CD4-positive, alpha-beta T cell treated with Interleukin-10 for 1 hour (primary cell): ENCODE measurements around the gene MED10.
A peak's percentile ranks its signal among the peaks of the same experiment; 100 is the strongest.

Experiments used
- DNase-seq: peaks from one replicate; pipeline ENCODE4 v3.0.0-alpha.2; 2020

Gene MED10

GRCh38 chr5:6398570-6399230 lies 20.4 kb upstream of the MED10 start:
- DNase-seq, result no peak

DNA sequence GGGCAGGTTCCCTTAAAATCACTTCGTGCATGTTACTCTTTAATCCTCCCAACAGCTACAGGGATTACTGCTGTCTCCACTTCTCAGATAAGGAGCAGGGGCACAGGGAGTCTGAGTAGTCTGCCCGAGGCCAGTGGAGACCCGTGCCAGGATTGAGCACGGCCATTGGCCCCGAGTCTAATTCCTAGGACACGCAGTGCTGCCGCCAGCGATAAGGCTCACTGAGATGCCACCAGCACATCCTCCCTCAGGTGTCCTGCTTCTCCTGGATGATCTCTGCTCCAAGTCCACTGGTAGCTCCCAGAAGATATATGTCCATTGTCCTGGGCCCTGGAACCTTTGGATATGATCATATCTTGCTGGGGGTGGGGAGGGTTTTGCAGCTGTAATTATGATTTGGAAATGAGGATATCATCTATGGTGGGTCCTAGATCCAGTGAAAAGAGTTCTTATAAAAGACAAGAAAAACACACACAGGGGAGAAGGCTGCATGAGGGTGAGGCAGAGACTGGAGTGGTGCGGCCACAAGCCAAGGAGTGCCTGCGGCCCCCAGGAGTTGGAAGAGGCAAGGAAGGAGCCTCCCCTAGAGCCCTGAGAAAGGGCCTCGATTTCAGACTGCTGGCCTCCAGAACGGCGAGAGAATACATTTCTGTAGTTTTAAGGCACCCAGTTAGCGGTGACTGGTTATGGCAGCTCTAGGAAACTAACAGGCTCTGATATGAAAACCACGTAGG lies 19.4 kb upstream of the MED10 start:
- no peak for DNase-seq

- no peak for DNase-seq
Measured at GRCh38 chr5:6396836-6397535, 18.6 kb upstream of the MED10 start.

- no peak for DNase-seq
Measured at GRCh38 chr5:6396043-6396442, 17.7 kb upstream of the MED10 start.

DNA sequence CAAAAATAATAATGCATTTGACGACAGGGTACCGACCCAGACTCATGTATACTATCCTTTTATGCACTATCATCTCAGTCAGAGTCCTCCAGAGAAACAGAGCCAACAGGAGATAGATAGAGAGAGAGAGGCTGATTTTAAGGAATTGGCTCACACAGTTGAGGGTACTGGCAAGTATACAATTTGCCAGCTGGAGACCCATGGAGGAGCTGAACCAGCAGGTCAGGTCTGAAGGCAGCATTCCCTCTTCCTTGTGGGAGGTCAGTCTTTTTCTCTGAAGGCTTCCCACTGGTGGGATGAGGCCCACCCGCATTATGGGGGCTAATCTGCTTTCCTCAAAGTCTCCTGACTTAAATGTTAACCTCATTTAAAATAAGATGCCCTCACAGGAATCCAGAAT lies 17.3 kb upstream of the MED10 start:
- no peak for DNase-seq

DNA sequence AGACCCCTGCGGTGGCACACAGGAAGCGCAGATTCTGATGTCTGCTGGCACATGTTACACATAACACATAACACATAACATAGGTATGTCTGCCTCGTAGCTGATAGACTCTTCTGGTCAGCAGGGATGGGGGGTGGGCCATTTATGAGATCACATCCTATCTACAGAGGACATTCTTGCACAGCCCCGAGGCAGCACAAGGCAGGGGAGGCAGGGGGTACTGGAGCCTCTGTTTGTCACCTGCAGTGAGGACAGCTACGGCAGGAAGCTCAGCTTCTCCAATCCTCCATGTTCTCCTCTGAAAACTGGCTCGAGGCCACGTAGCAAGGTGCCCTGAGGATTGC lies 16.7 kb upstream of the MED10 start:
- DNase-seq, result no peak

DNA sequence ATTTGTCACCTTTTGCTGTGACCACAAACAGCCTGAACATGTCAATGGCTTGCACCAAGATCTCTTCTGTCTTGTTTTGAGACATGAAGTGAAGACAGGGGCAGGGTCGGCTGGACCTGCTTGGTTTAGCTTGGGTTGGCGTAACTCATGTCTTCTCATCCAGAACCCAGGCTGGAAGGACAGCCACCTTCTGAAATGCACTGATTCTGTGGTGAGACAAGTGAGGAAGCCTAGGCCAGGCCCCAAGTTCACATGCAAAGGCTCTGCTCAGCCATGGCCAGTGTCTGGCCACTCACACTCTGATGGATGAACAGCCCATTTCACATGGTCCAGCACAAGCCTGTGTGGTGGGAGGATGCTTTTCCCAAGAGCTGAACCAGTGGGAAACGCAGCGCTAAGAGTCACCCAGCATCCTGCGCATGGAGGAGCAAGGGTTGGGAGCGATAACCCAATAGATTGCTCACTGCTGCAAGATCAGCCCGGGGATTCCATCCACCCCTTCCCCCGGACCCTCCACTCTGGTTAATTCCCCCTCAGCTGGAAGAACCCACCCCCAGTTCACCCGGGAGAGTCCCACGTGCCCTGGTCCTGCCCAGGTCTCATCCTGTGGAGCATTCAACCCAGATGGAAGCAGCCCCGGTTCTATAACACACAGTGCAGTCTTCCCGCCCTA lies 16.2 kb upstream of the MED10 start:
- no peak for DNase-seq

DNA sequence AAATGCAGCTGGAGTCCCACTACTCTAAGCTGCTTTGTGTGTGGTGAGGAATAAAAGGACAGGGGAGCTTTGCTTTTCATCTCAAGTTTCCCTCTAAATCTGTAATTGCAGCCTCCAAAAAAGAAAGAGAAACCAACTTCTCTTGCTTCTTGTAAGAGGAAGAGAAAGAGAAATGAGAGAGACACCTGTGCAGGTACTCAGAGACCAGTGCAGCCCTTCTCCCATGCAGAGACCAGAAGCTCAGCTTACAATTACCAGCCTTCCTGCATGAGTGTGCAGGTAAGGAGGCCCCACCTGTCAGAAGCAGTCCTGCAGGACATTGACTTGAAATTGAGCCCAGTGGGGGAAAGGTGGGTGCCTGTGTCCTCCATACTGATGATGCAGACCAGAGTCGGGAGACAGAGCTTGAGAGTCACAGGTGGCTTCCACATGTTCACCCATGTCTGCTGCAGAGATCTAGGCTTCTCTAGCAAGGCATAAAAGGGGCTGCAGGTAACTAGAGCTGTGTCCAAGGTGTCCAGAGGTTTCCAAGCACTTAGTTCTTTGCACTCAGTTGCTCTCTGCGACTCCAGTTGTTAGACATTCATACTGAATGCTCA lies 15.3 kb upstream of the MED10 start:
- no peak for DNase-seq

DNA sequence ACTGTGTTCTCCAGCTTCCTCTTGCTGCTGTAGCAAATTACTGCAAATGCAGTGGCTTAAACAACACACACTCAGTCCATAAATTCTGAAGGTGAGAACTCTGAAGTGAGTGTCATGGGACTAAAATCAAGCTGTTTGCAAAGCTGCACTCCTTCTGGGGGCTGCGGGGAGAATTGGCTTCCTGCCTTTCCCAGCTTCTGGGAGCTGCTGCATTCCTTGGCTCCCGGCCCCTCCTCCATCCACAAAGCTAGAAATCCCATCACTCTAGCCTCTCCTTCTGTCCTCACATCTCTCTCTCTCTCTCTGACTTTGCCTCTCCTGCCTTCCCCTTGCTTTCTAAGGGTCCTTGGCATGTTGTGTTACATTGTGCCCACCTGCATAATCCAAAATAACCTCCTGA lies 14.2 kb upstream of the MED10 start:
- no peak for DNase-seq

- DNase-seq, result no peak
Measured at GRCh38 chr5:6391151-6391550, 12.8 kb upstream of the MED10 start.

GRCh38 chr5:6389946-6390530 lies 11.7 kb upstream of the MED10 start:
- no peak for DNase-seq

- no peak for DNase-seq
Measured at GRCh38 chr5:6389397-6389796, 11.1 kb upstream of the MED10 start.

- DNase-seq, result no peak
Measured at GRCh38 chr5:6387970-6388369, 9.6 kb upstream of the MED10 start.

DNA sequence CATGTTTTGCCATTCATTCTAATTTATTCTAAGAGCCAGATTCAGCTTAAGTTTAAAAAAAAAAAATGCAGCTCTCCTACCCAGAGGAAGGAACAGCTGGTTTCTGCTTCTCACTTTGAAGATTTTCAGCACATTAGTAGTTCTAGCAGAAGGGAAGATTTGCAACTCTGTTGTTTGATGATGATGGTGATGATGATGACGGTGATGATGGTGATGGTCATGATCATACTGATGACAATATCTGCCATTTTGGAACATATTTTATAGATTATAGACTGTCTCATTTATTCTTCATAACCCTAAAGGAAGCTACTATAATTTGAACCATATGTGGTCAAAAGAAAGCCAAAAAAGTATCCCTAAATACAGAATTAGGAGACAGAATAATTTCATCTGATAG lies 7.9 kb upstream of the MED10 start:
- no peak for DNase-seq

DNA sequence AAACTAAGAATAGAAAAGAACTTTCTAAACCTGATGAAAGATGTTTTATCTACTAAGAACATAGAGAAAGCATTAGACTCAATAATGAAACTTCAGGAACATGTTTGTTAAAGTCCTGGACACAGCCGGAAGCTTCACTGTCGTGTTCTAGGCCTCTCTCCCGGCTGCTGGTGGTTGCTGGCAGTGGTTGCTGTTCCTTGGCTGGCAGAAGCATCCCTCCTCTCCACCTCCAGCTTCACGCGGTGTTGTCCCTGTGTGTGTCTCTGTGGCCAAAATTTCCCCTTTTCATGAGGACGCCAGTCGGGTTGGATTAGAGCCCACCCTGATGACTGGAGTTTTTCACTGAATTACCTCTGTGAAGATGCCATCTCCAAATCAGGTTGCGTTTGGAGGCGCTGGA lies 6.5 kb upstream of the MED10 start:
- DNase-seq, result no peak

- DNase-seq, result no peak
Measured at GRCh38 chr5:6383376-6383775, 5.0 kb upstream of the MED10 start.

- DNase-seq, result no peak
Measured at GRCh38 chr5:6379246-6379645, 899 bp upstream of the MED10 start.

- DNase-seq, result no peak
Measured at GRCh38 chr5:6378766-6379103, 388 bp upstream of the MED10 start.

- DNase-seq, result peak; percentile 16
Measured at GRCh38 chr5:6377582-6377904, 804 bp downstream of the MED10 start.

DNA sequence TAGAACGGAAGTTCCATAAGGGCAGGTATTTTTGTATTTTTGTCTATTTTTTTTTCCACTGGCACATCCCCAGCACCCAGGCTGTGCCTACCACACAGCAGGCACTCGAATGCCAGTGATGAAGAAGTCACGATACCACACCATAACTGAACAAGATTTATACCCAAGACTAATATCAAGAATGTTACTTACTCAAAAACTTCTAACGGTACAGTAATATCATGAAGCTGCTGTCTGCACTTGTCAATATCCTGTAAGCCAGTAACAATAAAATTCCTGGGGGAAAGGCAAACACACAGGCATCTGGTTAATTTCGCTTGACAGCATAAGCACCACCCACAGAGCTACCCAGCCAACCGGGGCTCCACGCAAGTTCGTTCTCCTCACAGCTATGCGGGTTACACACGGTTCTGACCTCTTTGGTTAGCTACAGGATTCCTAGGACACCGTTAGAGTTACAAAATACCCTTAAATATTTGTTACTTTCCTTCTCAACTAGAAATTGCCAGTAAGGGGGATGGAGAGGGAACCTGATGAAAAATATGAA lies 1.3 kb downstream of the MED10 start:
- DNase-seq, result no peak

- DNase-seq, result no peak
Measured at GRCh38 chr5:6373081-6373846, 5.1 kb downstream of the MED10 start.
